GM23338 (cell line): Measurements from ENCODE around the gene ZNF532.

Experiments
- CREB1 ChIP-seq: fragments of 250-450 bp; sonication (Bioruptor Pico); IDR thresholded peaks from 2 replicates; pipeline ENCODE4 v1.5.0; 2020; ENCODE audit warnings: low read depth, mild to moderate bottlenecking, moderate library complexity
- CTCF ChIP-seq, 2 experiments: fragments of 200-600 bp in 1 of 2; sonication (generic) in 1 of 2; conservative IDR thresholded peaks; 2 replicates each; pipeline versions ENCODE4 v1.5.1 to v1.6.1; 2016 to 2017; ENCODE audit warnings: antibody characterized with exemption in 2 of 2, low read depth in 2 of 2, mild to moderate bottlenecking in 2 of 2, moderate library complexity in 1 of 2
- EZH2 ChIP-seq: fragments of 200-600 bp; sonication (generic); IDR thresholded peaks from one replicate; pipeline ENCODE4 v1.8.0; 2017; ENCODE audit warnings: antibody characterized with exemption, mild to moderate bottlenecking, low read depth; ENCODE audit not compliant: unreplicated experiment
- EZH2phosphoT487 ChIP-seq: fragments of 200-600 bp; sonication (generic); IDR thresholded peaks from one replicate; pipeline ENCODE4 v1.8.1; 2018; ENCODE audit warnings: antibody characterized with exemption; ENCODE audit not compliant: unreplicated experiment
- POLR2AphosphoS5 ChIP-seq: IDR thresholded peaks from 2 replicates; pipeline ENCODE4 v1.6.1; 2016; ENCODE audit warnings: antibody characterized with exemption, low read depth
- ZNF114 ChIP-seq: fragments of 250-450 bp; sonication (Bioruptor Pico); IDR thresholded peaks from 2 replicates; pipeline ENCODE4 v1.5.0; 2020; ENCODE audit warnings: mild to moderate bottlenecking, moderate library complexity

GRCh38 chr18:58928386-58928785, 63.7 kb downstream of the ZNF532 start:
- TF ChIP-seq EZH2phosphoT487 (no peak), EZH2 (no peak), CTCF (conservative IDR thresholded peaks at IDR 0.05; ENCODE audit: low read depth in 2 of 2) (no peak), ZNF114 (CRISPR knock-in tag) (no peak), POLR2AphosphoS5 (no peak), CREB1 (CRISPR knock-in tag) (no peak)
